ENCODE measurements around the gene NDUFB11. TPM values are rescaled to one million over a fixed set of nuclear protein-coding genes. Genes with fewer than 3 reads are reported as not detected.

Gene NDUFB11
- total RNA-seq, 5 donors from 2014 or later (not counting 1 experiment from before 2014, with no cell fraction given) = 52.9 to 64.1 (median 57.8) TPM

- H3K27ac Mint-ChIP-seq = no peak overlapping the region
- no peaks in the 10 kb centered on the region for H3K9me3 Mint-ChIP-seq
- no peak for ATAC-seq (replicated peaks in 1 of 4)
- H3K4me3 ChIP-seq (ENCODE audit: control insufficient read depth in 1 of 2, extremely low read depth in 1 of 2, low read length in 1 of 2) = no peak overlapping the region
- no peaks in the 10 kb centered on the region for H3K4me1 ChIP-seq (ENCODE audit: control insufficient read depth in 1 of 2, extremely low read depth in 1 of 2, insufficient read depth in 2 of 2, low read length in 2 of 2)
- H3K27ac ChIP-seq (ENCODE audit: low read length) = no peak overlapping the region
- H3K9me3 ChIP-seq = no peaks in the 10 kb centered on the region
- DNase-seq = no peak
- ChIA-PET CTCF (no interaction called here), POLR2A (no interaction called here)
- peaks cover 19% of the 10 kb centered on the region for H3K36me3 Mint-ChIP-seq
- 96% methylated on average over 8 of the region's 23 CpGs for WGBS (ENCODE audit: insufficient coverage)
- no peaks in the 10 kb centered on the region for H3K4me1 Mint-ChIP-seq
- no peaks in the 10 kb centered on the region for H3K27me3 ChIP-seq (replicated peaks in 1 of 2; ENCODE audit: control insufficient read depth in 2 of 2, extremely low read depth in 1 of 2, insufficient read depth in 2 of 2, low read length in 1 of 2)
- no peak overlapping the region for H3K4me3 Mint-ChIP-seq
- H3K36me3 ChIP-seq (ENCODE audit: control insufficient read depth in 2 of 2, extremely low read depth in 1 of 2, insufficient read depth in 1 of 2, low read length in 1 of 2) = peaks cover 2 to 86% of the 10 kb centered on the region in 2 donors
- peaks cover 0 to 31% of the 10 kb centered on the region in 2 donors for H3K27me3 Mint-ChIP-seq
These were observed 31.7 kb upstream of the NDUFB11 start for GRCh38 chrX:47176101-47176740.

- 96% methylated on average over 8 of the region's 12 CpGs for WGBS (ENCODE audit: insufficient coverage)
- no peak for DNase-seq
- Mint-ChIP-seq H3K4me1 (no peaks in the 10 kb centered on the region), H3K27me3 (peaks cover 0 to 29% of the 10 kb centered on the region in 2 donors), H3K27ac (peak overlapping the region in 1 of 2 donors; percentile 55), H3K36me3 (peaks cover 19% of the 10 kb centered on the region), H3K4me3 (no peak overlapping the region), H3K9me3 (no peaks in the 10 kb centered on the region)
- Histone ChIP-seq H3K4me1 (ENCODE audit: control insufficient read depth in 1 of 2, extremely low read depth in 1 of 2, insufficient read depth in 2 of 2, low read length in 2 of 2) (no peaks in the 10 kb centered on the region), H3K27ac (ENCODE audit: low read length) (no peak overlapping the region), H3K27me3 (replicated peaks in 1 of 2; ENCODE audit: control insufficient read depth in 2 of 2, extremely low read depth in 1 of 2, insufficient read depth in 2 of 2, low read length in 1 of 2) (no peaks in the 10 kb centered on the region), H3K4me3 (ENCODE audit: control insufficient read depth in 1 of 2, extremely low read depth in 1 of 2, low read length in 1 of 2) (no peak overlapping the region), H3K36me3 (ENCODE audit: control insufficient read depth in 2 of 2, extremely low read depth in 1 of 2, insufficient read depth in 1 of 2, low read length in 1 of 2) (peaks cover 2 to 87% of the 10 kb centered on the region in 2 donors), H3K9me3 (no peaks in the 10 kb centered on the region)
- CTCF ChIA-PET = no interaction called here
- POLR2A ChIA-PET = no interaction called here
- no peak for ATAC-seq (replicated peaks in 1 of 4)
These were observed 31.1 kb upstream of the NDUFB11 start for GRCh38 chrX:47175588-47175980.

- no peak overlapping the region for H3K27ac Mint-ChIP-seq
- no peaks in the 10 kb centered on the region for H3K4me1 Mint-ChIP-seq
- POLR2A ChIA-PET = no interaction called here
- WGBS (ENCODE audit: insufficient coverage) = no CpG with 5 or more reads among the region's 23 CpGs
- CTCF ChIA-PET = no interaction called here
- no peak overlapping the region for H3K4me3 Mint-ChIP-seq
- Histone ChIP-seq H3K36me3 (ENCODE audit: control insufficient read depth in 2 of 2, extremely low read depth in 1 of 2, insufficient read depth in 1 of 2, low read length in 1 of 2) (peaks cover 2 to 87% of the 10 kb centered on the region in 2 donors), H3K27ac (ENCODE audit: low read length) (no peak overlapping the region), H3K27me3 (replicated peaks in 1 of 2; ENCODE audit: control insufficient read depth in 2 of 2, extremely low read depth in 1 of 2, insufficient read depth in 2 of 2, low read length in 1 of 2) (no peaks in the 10 kb centered on the region), H3K4me3 (ENCODE audit: control insufficient read depth in 1 of 2, extremely low read depth in 1 of 2, low read length in 1 of 2) (no peak overlapping the region), H3K4me1 (ENCODE audit: control insufficient read depth in 1 of 2, extremely low read depth in 1 of 2, insufficient read depth in 2 of 2, low read length in 2 of 2) (no peaks in the 10 kb centered on the region), H3K9me3 (no peaks in the 10 kb centered on the region)
- DNase-seq (no peak), ATAC-seq (replicated peaks in 1 of 4) (no peak)
- peaks cover 19% of the 10 kb centered on the region for H3K36me3 Mint-ChIP-seq
- peaks cover 0 to 25% of the 10 kb centered on the region in 2 donors for H3K27me3 Mint-ChIP-seq
- no peaks in the 10 kb centered on the region for H3K9me3 Mint-ChIP-seq
These were observed 30.5 kb upstream of the NDUFB11 start for GRCh38 chrX:47174846-47175587.

- Mint-ChIP-seq H3K4me1 (no peaks in the 10 kb centered on the region), H3K4me3 (no peak overlapping the region), H3K36me3 (peaks cover 17% of the 10 kb centered on the region), H3K27ac (no peak overlapping the region), H3K27me3 (peaks cover 0 to 23% of the 10 kb centered on the region in 2 donors), H3K9me3 (no peaks in the 10 kb centered on the region)
- Histone ChIP-seq H3K4me3 (ENCODE audit: control insufficient read depth in 1 of 2, extremely low read depth in 1 of 2, low read length in 1 of 2) (no peak overlapping the region), H3K36me3 (ENCODE audit: control insufficient read depth in 2 of 2, extremely low read depth in 1 of 2, insufficient read depth in 1 of 2, low read length in 1 of 2) (peaks cover 2 to 87% of the 10 kb centered on the region in 2 donors), H3K27ac (ENCODE audit: low read length) (no peak overlapping the region), H3K27me3 (replicated peaks in 1 of 2; ENCODE audit: control insufficient read depth in 2 of 2, extremely low read depth in 1 of 2, insufficient read depth in 2 of 2, low read length in 1 of 2) (no peaks in the 10 kb centered on the region), H3K9me3 (no peaks in the 10 kb centered on the region), H3K4me1 (ENCODE audit: control insufficient read depth in 1 of 2, extremely low read depth in 1 of 2, insufficient read depth in 2 of 2, low read length in 2 of 2) (no peaks in the 10 kb centered on the region)
- ChIA-PET POLR2A (no interaction called here), CTCF (no interaction called here)
- ATAC-seq (replicated peaks in 1 of 4) (no peak), DNase-seq (no peak)
- WGBS (ENCODE audit: insufficient coverage) = 95% methylated on average over 4 of the region's 12 CpGs
These were observed 29.9 kb upstream of the NDUFB11 start for GRCh38 chrX:47174376-47174775.

- Histone ChIP-seq H3K27me3 (replicated peaks in 1 of 2; ENCODE audit: control insufficient read depth in 2 of 2, extremely low read depth in 1 of 2, insufficient read depth in 2 of 2, low read length in 1 of 2) (no peaks in the 10 kb centered on the region), H3K27ac (ENCODE audit: low read length) (no peak overlapping the region), H3K4me3 (ENCODE audit: control insufficient read depth in 1 of 2, extremely low read depth in 1 of 2, low read length in 1 of 2) (no peak overlapping the region), H3K9me3 (no peaks in the 10 kb centered on the region), H3K4me1 (ENCODE audit: control insufficient read depth in 1 of 2, extremely low read depth in 1 of 2, insufficient read depth in 2 of 2, low read length in 2 of 2) (no peaks in the 10 kb centered on the region), H3K36me3 (ENCODE audit: control insufficient read depth in 2 of 2, extremely low read depth in 1 of 2, insufficient read depth in 1 of 2, low read length in 1 of 2) (peaks cover 5 to 78% of the 10 kb centered on the region in 2 donors)
- no peak for DNase-seq
- ChIA-PET CTCF (interaction anchor here in 1 of 2 donors (0.6 kb wide), 1 partner anchor 490 kb away, joined by 3 read pairs; no protein-coding TSS in a partner anchor), POLR2A (interaction anchor here in 1 of 2 donors (0.6 kb wide), 1 partner anchor 258 kb away, joined by 9 read pairs; no protein-coding TSS in a partner anchor)
- no peak overlapping the region for H3K4me3 Mint-ChIP-seq
- WGBS (ENCODE audit: insufficient coverage) = 93% methylated on average over 3 of the region's 18 CpGs
- H3K27ac Mint-ChIP-seq = no peak overlapping the region
- H3K9me3 Mint-ChIP-seq = no peaks in the 10 kb centered on the region
- H3K27me3 Mint-ChIP-seq = peaks cover 0 to 16% of the 10 kb centered on the region in 2 donors
- peaks cover 13% of the 10 kb centered on the region for H3K36me3 Mint-ChIP-seq
- no peak for ATAC-seq (replicated peaks in 1 of 4)
- H3K4me1 Mint-ChIP-seq = no peaks in the 10 kb centered on the region
These were observed 28.7 kb upstream of the NDUFB11 start for GRCh38 chrX:47172971-47173792.

GRCh38 chrX:47172549-47172948 lies 28.0 kb upstream of the NDUFB11 start:
- peaks cover 5 to 73% of the 10 kb centered on the region in 2 donors for H3K36me3 ChIP-seq (ENCODE audit: control insufficient read depth in 2 of 2, extremely low read depth in 1 of 2, insufficient read depth in 1 of 2, low read length in 1 of 2)

More at GRCh38 chrX:47172549-47172948, 28.0 kb upstream of the NDUFB11 start:
- peaks cover 0 to 2% (median 0%) of the 10 kb centered on the region in 3 donors for H3K4me1 Mint-ChIP-seq
- no peak overlapping the region for H3K27ac ChIP-seq (ENCODE audit: low read length)
- H3K9me3 ChIP-seq = no peaks in the 10 kb centered on the region
- no peaks in the 10 kb centered on the region for H3K4me1 ChIP-seq (ENCODE audit: control insufficient read depth in 1 of 2, extremely low read depth in 1 of 2, insufficient read depth in 2 of 2, low read length in 2 of 2)
- 98% methylated on average over 5 of the region's 7 CpGs for WGBS (ENCODE audit: insufficient coverage)
- CTCF ChIA-PET = no interaction called here
- POLR2A ChIA-PET = no interaction called here
- no peaks in the 10 kb centered on the region for H3K9me3 Mint-ChIP-seq
- H3K27me3 ChIP-seq (replicated peaks in 1 of 2; ENCODE audit: control insufficient read depth in 2 of 2, extremely low read depth in 1 of 2, insufficient read depth in 2 of 2, low read length in 1 of 2) = no peaks in the 10 kb centered on the region
- H3K4me3 Mint-ChIP-seq = no peak overlapping the region
- no peak overlapping the region for H3K4me3 ChIP-seq (ENCODE audit: control insufficient read depth in 1 of 2, extremely low read depth in 1 of 2, low read length in 1 of 2)
- ATAC-seq (replicated peaks in 1 of 4) (no peak), DNase-seq (no peak)
- no peak overlapping the region for H3K27ac Mint-ChIP-seq
- H3K27me3 Mint-ChIP-seq = peaks cover 0 to 16% of the 10 kb centered on the region in 2 donors
- peaks cover 9% of the 10 kb centered on the region for H3K36me3 Mint-ChIP-seq
